ENCODE data around the gene KCNAB2.

DNA sequence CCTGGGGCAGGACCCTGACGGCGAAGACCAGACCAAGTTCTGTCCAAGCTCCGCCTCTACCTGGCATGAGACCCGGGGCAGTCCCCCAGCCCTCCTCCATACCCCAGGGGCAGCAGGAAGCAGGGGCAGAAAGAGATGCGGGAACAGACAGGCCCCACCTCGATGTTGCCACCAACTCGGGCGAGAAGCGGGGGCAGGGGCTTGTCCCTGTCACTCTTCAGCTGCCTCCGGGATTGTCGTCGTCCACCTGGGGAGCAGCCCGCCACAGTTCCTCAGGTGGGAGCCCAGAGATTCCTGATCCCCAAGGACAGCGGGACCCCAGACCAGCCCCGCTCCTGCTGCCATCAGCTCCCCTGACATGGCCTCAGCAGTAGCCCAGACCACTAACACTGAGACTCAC is 79.7 kb downstream of the KCNAB2 start:
- TF ChIP-seq, protein P1, sequence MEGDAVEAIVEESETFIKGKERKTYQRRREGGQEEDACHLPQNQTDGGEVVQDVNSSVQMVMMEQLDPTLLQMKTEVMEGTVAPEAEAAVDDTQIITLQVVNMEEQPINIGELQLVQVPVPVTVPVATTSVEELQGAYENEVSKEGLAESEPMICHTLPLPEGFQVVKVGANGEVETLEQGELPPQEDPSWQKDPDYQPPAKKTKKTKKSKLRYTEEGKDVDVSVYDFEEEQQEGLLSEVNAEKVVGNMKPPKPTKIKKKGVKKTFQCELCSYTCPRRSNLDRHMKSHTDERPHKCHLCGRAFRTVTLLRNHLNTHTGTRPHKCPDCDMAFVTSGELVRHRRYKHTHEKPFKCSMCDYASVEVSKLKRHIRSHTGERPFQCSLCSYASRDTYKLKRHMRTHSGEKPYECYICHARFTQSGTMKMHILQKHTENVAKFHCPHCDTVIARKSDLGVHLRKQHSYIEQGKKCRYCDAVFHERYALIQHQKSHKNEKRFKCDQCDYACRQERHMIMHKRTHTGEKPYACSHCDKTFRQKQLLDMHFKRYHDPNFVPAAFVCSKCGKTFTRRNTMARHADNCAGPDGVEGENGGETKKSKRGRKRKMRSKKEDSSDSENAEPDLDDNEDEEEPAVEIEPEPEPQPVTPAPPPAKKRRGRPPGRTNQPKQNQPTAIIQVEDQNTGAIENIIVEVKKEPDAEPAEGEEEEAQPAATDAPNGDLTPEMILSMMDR (conservative IDR thresholded peaks at IDR 0.05; ENCODE audit: low read depth, low read length): no peak
- no peak for TF ChIP-seq EZH2 (IDR thresholded peaks at IDR 0.05; ENCODE audit: low read length, unreplicated experiment)
